HG03575 (cell line): ENCODE data around the gene EHD4.

Experiments
- ATAC-seq: cut with Tn5 transposase; IDR thresholded peaks from one replicate; pipeline ENCODE4 v1.9.1; 2021; ENCODE audit not compliant: unreplicated experiment, insufficient number of reproducible peaks, low FRiP score; ENCODE audit errors: extremely low read depth

The EHD4 gene

DNA sequence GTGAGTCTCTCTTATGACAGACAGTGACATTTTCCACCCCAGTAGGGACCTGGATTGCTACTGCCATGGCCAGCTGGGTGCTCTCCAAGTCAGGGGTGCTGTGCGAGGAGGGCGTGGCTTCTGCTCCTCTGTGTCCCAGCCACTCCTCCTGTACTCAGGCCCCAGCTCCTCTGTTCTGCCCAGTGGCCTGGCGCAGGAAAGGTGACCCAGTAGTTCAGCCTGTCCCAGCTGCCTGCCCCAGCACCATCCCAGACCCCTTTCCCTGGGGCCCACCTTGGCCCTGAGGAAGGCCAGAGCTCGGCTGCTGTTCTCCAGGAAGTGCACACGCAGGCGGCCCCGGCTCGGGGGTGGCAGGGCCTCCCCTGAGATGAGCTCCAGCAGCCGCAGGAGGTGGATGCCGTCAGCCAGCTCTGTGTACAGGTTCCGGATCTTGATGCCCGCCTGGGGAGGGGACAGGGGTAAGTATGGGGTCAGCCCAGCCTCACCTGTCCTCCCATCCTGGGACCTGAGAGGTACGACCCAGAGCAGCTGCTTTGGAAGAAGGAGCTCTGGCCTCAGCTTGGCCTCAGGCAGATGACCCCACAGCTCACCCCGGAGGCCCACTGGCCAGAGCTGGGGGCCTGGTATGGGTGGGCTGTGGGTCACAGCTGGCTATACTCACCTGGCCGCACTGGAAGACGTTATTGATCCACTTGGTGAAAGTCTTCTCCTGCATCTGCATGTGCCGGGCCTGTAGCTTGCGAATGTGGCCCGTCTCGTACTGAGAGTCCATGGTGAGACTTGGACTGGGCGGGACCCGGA is 79.5 kb downstream of the EHD4 start:
- ATAC-seq, result no peak

DNA sequence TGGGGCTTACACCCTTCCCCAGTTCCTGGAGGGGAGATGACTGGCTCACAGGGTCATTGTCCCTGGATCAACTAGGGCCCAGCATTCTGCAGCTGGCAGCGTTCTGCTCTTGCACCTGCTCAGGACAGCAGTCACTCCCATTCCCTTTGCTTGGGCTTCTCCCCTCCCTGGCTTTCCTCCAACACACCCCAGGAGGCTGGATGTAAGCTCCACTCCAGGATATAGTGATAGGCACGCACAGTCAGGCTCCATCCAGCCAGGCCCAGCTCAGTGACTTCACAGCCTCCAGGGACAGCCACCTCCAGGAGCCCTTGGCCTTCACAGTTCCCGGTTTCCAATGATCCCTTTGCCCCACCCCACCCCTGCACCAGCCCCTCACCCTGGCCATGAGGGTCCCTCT is 80.4 kb downstream of the EHD4 start:
- ATAC-seq, result no peak

GRCh38 chr15:41891226-41891625 is 81.1 kb downstream of the EHD4 start:
- no peak for ATAC-seq

DNA sequence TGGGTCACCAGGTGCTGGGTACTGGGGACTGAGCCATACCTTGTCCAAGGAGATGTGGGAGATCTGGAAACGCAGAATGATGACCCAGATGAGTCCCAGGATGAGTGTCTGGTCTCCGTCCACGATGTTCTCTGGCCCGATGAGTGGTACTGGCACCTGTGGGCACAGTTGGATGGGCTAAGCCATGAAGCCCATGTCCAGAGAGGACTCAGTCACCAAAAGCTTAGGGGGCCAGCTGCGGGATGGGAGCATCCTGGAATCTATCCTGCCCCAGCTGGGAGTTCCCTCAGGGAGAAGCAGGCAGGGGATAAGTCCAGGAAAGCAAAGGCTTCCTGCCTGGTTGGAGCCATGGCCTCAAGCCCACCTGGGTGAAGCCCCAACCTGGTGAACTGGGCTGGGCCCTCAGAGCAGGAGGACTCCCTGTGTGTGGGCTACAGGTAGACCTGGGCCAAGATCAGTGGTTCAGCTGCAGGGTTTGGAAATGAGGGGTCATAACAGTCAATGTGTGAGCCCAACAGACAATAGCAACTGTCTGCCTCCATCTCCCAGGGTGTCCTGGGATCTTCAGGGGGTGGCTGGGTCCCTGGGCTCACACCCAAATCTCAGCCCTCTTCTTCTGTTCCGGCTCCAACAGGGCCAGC is 82.2 kb downstream of the EHD4 start:
- no peak for ATAC-seq

- ATAC-seq, result no peak
Observed at GRCh38 chr15:41888662-41889253, 83.6 kb downstream of the EHD4 start.

GRCh38 chr15:41887893-41888292 is 84.5 kb downstream of the EHD4 start:
- no peak for ATAC-seq

- ATAC-seq, result no peak
Observed at GRCh38 chr15:41887161-41887560, 85.2 kb downstream of the EHD4 start.

DNA sequence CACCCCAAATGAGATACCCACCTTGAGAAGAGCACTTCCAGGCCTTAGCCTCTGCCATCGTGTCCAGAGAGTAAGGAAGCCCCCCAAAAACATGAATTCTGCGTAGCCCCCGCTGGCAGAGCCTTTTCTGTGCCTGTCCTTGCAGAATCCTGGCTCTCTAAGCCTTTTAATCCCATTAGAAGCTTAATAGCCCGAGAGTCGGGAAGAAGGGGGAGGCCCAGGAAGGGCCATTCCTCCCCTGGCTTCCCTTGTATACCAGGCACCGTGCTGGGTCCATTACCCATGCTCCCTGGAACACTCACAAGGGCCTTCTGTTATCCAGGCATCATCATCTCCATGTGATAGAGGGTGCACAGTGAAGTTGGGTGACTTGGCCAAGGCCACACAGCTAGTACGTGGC is 85.6 kb downstream of the EHD4 start:
- no peak for ATAC-seq

DNA sequence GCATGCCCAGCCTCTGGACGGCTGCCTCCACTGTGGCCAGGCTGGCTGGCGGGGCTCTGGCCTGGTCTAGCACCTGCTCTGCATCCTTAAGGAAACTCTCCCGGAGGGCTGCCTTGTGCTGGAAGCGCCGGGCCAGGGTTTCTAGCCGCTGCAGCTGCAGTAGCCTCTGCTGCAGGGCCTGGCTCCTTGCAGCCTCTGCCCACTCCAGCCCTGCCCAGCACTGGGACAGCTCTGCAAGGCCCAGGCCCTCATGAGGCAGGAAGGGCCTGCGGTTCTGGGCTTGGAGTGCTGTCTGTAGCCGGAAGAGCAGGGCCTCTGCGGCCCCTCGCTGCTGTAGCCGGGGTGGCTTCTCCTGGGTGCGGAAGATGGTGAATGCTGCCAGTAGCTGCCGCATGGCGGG is 86.5 kb downstream of the EHD4 start:
- no peak for ATAC-seq

GRCh38 chr15:41885321-41885720 is 87.0 kb downstream of the EHD4 start:
- no peak for ATAC-seq

DNA sequence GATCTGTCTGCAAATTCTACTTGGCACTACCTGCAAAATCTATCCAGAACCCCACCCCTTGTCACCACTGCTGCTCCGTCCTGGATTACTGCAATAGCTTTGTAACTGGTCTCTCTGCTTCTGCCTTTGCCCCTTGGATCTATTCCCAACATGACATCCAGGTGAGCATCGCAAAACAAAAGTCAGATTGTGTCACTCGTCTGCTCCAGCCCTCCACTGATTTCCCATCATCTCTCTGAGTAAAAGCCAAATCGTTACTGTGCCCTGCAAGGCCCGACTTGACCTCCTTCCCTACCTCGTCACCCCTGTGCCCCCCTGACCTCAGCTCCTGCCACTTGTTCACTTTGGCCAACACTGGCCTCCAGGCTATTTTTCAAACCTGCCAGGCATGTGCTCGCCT is 87.9 kb downstream of the EHD4 start:
- ATAC-seq, result no peak

DNA sequence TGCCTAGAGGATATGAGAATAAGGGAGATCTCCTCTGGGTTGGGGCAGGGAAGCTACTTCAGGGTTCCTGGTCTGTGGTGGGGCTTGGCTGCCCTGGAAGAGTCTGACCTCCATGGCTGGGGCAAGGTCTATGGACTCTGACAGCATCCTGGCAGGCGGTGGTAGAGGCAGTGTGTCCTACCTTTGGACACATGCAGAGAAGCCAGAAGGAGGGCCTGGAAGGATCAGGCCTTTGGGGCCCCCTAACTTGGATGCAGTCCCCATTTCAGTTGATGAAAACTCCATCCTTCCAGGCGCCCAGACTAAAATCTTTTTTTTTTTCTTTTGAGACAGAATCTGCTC is 88.9 kb downstream of the EHD4 start:
- ATAC-seq, result no peak

- no peak for ATAC-seq
Observed at GRCh38 chr15:41882689-41883483, 89.5 kb downstream of the EHD4 start.

- no peak for ATAC-seq
Observed at GRCh38 chr15:41881920-41882688, 90.3 kb downstream of the EHD4 start.

GRCh38 chr15:41881550-41881919 is 90.8 kb downstream of the EHD4 start:
- no peak for ATAC-seq

GRCh38 chr15:41881086-41881485 is 91.3 kb downstream of the EHD4 start:
- ATAC-seq, result no peak

DNA sequence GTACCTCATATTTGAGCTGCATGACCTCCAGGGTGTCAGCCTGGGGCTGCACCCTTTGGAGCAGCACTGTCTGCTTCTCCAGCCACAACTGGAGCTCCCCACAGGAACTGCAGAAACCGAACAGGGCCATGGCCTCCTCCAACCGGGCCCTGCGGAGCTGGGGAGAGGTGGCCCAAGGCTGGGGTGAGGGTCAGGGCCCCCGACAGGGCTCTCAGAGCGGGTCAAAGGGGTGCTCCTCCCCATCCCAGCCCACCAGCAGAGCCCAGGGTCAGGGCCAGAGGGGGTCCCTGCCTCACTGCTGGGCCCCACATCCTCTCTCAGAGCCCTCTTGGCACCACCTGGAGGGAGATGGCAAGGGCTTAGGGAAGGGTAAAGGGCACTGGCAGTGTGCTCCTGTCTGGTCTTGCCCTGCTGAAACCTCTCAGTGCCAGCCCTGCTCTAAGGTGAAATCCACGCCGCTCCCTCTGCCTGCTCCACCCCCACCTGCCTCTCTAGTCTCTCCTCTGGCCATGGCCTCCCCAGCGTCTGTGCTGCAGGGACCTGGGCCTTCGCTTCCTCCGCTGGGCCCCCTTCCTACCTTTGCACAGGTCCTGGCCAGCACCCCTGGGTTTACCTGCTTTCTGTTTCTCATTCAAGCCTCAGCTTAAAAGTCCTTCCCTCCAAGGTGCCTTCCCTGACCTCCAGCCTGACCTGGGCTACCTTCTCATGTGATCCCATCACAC is 92.0 kb downstream of the EHD4 start:
- no peak for ATAC-seq

DNA sequence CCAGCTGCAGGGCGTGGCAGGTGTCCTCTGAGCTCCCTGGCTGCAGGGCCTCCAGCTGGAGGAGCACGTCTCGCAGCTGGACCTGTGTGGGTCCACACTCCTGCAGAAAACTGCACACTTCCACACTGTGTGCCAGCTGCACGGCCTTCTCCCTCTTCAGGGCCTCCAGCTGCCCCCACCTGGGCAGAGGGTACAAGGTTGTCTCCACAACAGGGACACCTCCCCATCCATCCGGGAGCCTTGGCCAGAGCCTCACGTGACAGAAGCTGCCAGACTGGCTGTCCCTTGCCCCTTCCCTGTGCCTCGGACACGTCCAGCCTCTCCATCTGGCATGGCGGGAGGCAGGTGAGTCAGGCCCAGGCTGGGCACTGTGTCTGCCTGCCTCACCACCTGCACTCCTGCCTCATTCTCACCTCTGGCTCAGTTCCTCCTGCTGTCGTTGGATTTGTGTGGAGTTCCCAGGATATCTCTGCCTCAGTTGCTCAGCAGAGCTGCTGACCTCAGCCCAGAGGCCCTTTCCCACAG is 93.0 kb downstream of the EHD4 start:
- ATAC-seq, result no peak
